ENCODE results near the gene TMEM63A. TPM values are rescaled to one million over a fixed set of nuclear protein-coding genes. Genes with fewer than 3 reads are reported as not detected.

Gene TMEM63A
- total RNA-seq, 2 experiments from 2014 or later: 197 to 211 TPM

DNA sequence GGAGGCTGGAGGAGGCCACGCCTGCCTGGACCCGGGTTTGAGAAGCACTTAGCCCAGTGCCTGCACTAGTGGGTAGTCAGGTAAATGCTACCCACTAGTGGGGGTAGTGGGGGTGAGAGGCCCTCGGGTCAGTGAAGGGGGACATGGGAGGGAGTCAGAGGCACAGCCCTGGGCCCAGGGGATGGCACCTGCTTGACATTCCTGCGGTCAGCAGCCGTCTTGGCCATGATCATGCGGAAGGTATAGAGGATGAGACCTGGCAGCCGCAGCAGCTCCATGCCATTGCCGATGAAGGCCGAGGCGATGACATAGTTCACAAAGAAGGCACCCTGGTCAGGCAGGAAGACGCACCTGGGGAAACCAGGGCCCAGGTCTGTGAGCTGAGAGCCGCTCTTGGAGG is 28.7 kb downstream of the TMEM63A start:
- Mint-ChIP-seq H3K36me3 (ENCODE audit: low read depth) (peaks cover 84% of the 10 kb centered on the region), H3K27ac (no peak overlapping the region), H3K27me3 (no peaks in the 10 kb centered on the region), H3K4me1 (peaks cover 48% of the 10 kb centered on the region), H3K9me3 (no peaks in the 10 kb centered on the region), H3K4me3 (no peak overlapping the region)
- ChIA-PET POLR2A (no interaction called here), CTCF (no interaction called here)
- DNase-seq: no peak

DNA sequence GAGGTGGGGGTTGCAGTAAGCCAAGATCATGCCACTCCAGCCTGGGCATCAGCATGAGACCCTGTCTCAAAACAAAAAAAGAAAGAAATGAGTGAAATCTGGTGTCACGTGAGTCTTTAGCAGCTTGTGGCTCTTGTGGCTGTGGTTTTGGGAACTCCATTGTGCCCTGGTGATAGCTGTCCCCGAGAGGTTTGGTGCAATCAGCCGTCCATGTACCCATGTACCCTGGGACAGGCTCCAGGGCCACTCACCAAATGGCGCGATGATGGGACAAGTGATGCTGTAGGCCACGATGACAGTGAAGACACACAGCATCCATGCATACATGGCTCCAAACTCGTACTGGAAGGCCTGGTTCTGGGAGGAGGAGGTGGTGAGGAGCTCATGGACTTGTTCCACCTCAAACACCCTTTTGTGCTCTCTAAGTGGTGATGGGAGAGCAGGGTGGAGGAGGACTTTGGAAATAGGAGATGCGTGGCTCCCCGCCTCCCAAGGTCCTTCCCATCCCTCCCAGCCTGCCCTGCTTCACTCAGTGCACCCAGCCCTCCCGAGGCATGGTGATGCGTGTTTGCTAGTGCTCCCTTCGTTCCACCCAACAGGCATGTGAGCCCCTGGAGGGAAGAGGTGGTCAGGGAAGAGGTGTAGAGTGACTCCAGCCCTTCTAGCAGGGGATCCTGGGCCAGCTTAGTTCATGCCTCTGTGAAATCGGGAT is 29.6 kb downstream of the TMEM63A start:
- H3K27me3 Mint-ChIP-seq: no peaks in the 10 kb centered on the region
- no peak overlapping the region for H3K4me3 Mint-ChIP-seq
- no peak overlapping the region for H3K27ac Mint-ChIP-seq
- ChIA-PET POLR2A (no interaction called here), CTCF (no interaction called here)
- H3K36me3 Mint-ChIP-seq (ENCODE audit: low read depth): peaks cover 84% of the 10 kb centered on the region
- no peaks in the 10 kb centered on the region for H3K9me3 Mint-ChIP-seq
- DNase-seq: no peak
- H3K4me1 Mint-ChIP-seq: peaks cover 52% of the 10 kb centered on the region

DNA sequence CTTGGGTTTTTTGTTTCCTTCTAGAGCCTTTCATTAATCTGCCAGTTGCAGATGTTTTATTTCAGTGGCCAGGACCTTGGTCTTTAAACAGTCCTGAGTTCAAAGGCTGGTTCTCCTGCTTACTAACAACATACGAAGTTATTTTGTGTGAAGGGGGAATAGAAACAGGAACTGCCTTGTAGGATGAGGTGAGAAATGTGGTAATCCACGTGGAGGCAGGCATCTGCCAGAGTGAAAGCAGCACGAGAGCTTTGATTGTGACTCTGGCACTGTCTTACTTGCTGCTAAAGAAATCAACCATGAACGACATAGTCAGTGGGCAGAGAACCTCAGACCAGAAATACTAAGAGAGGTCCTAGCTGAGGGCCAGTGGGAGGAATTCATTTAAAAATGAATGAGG is 30.4 kb downstream of the TMEM63A start:
- no peak overlapping the region for H3K27ac Mint-ChIP-seq
- CTCF ChIA-PET: no interaction called here
- POLR2A ChIA-PET: no interaction called here
- H3K27me3 Mint-ChIP-seq: no peaks in the 10 kb centered on the region
- no peak overlapping the region for H3K4me3 Mint-ChIP-seq
- no peak for DNase-seq
- H3K36me3 Mint-ChIP-seq (ENCODE audit: low read depth): peaks cover 81% of the 10 kb centered on the region
- peaks cover 52% of the 10 kb centered on the region for H3K4me1 Mint-ChIP-seq
- no peaks in the 10 kb centered on the region for H3K9me3 Mint-ChIP-seq

DNA sequence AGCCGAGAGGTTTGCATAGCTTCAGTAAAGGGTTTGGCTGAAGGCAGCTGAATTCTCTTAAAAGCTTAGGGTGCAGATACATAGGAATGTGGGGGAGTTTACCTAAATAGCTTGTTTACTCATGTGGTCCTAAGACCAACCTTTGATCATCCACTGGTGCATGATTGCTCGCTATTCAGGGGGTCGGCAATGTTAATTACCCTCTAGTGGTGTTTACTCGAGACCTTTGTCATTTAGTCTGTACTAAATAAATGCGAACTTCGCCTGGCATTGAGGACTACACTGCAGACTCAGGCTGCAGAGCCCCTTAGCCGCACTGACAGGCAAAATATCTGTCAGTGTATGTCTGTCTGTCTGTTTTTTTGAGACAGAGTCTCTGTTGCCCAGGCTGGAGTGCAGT is 31.8 kb downstream of the TMEM63A start:
- no peak overlapping the region for H3K4me3 Mint-ChIP-seq
- peaks cover 74% of the 10 kb centered on the region for H3K36me3 Mint-ChIP-seq (ENCODE audit: low read depth)
- CTCF ChIA-PET: interaction anchor here (0.9 to 1.3 kb wide), 2 partner anchors 11 to 54 kb away, joined by 3 read pairs; no protein-coding TSS in a partner anchor
- H3K27me3 Mint-ChIP-seq: no peaks in the 10 kb centered on the region
- no peak for DNase-seq
- H3K9me3 Mint-ChIP-seq: no peaks in the 10 kb centered on the region
- POLR2A ChIA-PET: no interaction called here
- no peak overlapping the region for H3K27ac Mint-ChIP-seq
- H3K4me1 Mint-ChIP-seq: peaks cover 42% of the 10 kb centered on the region

DNA sequence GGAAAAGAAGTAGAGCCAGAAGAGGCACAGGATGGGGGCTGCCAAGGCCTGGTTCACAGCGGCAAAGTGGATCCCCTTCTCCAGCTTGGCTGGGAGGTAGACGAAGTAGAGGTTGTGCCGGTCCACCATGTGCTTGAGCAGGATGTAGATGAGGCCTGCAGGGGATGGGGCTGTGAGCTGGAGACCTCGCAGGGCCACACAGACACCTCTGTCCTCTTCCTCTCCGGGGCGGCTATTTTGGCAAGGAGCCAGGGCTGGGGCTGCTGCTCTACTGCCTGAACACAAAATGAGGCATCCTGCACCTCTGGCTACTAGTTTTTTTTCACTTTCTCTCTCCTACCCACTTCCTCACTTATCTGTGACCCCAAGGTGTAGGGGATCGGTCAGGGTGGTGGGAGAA is 32.3 kb downstream of the TMEM63A start:
- Mint-ChIP-seq H3K36me3 (ENCODE audit: low read depth) (peaks cover 71% of the 10 kb centered on the region), H3K4me3 (no peak overlapping the region), H3K27ac (peak overlapping the region; percentile 67), H3K4me1 (peaks cover 42% of the 10 kb centered on the region), H3K9me3 (no peaks in the 10 kb centered on the region), H3K27me3 (no peaks in the 10 kb centered on the region)
- POLR2A ChIA-PET: no interaction called here
- CTCF ChIA-PET: interaction anchor here (0.9 to 1.3 kb wide), 2 partner anchors 11 to 55 kb away, joined by 3 read pairs; no protein-coding TSS in a partner anchor
- no peak for DNase-seq

DNA sequence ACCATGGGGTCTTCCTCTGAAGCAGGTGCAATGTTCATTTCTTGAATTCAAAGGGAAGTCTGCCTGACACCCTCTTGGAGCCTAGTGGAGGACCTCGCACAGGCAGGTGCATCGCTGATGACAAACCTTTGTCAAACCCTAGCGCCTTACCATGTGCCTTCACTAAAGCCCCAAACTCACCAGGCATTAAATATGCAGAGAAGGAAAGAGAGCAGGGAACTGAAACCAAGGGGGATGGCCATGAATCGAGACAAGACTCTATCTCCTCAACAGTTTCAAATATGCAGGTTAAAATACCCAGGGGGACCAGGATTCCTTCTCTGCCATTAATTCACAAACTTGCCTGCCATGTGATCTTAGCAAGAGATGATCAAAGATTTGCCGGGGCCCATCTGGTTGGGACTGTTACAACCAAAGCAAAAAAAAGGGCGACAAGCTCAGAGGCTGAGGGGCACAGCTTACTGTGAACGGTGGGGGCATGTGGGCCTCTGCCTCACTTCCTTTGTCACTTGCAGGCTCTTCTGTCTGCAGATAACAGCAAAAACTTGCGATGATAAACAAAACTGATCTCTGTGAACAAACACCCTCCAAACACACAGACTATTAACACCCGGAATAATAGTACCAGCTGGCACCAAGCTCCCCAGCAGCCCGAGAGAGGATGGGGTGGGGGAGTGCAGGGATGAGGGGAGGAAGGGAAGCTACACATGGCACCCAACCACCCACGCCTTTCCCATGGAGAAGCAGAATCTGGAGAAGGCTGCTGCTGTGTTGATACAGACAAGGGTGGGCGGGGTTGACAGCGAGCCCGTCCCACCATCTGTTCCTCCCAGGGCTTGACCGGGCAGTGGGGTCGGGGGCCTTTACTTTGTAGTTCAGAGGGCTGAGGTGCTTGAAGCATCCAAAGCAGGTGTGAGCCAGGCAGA is 33.9 kb downstream of the TMEM63A start:
- POLR2A ChIA-PET: no interaction called here
- Mint-ChIP-seq H3K27me3 (no peaks in the 10 kb centered on the region), H3K4me1 (peaks cover 41% of the 10 kb centered on the region), H3K4me3 (no peak overlapping the region), H3K27ac (peak overlapping the region; percentile 78), H3K36me3 (ENCODE audit: low read depth) (peaks cover 56% of the 10 kb centered on the region), H3K9me3 (no peaks in the 10 kb centered on the region)
- CTCF ChIA-PET: interaction anchor here (0.5 to 0.8 kb wide), 3 partner anchors 14 to 993 kb away, joined by 3 to 4 read pairs (median 3); no protein-coding TSS in a partner anchor
- no peak for DNase-seq

DNA sequence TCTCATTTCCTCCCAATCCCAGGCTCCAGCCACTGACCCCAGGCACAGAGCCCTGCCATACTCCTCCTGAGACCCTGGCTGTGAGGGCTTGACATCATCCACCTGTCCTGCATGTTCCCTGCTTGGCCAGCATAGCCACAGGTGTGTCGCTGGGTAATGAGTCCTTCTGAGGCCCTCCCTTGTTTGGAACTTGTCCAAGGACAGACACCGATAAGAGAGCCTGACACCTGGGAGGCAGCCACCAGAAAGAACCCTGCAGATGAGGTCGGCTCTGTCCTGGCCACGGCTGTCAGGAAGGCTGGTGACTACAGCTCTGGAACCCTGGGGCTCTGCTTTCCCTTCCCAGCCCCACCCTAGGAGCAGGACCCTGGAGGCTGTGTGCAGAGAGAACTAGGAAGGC is 34.6 kb downstream of the TMEM63A start:
- peaks cover 49% of the 10 kb centered on the region for H3K36me3 Mint-ChIP-seq (ENCODE audit: low read depth)
- ChIA-PET CTCF (no interaction called here), POLR2A (no interaction called here)
- H3K27ac Mint-ChIP-seq: no peak overlapping the region
- H3K27me3 Mint-ChIP-seq: no peaks in the 10 kb centered on the region
- DNase-seq: no peak
- no peak overlapping the region for H3K4me3 Mint-ChIP-seq
- no peaks in the 10 kb centered on the region for H3K9me3 Mint-ChIP-seq
- peaks cover 36% of the 10 kb centered on the region for H3K4me1 Mint-ChIP-seq

DNA sequence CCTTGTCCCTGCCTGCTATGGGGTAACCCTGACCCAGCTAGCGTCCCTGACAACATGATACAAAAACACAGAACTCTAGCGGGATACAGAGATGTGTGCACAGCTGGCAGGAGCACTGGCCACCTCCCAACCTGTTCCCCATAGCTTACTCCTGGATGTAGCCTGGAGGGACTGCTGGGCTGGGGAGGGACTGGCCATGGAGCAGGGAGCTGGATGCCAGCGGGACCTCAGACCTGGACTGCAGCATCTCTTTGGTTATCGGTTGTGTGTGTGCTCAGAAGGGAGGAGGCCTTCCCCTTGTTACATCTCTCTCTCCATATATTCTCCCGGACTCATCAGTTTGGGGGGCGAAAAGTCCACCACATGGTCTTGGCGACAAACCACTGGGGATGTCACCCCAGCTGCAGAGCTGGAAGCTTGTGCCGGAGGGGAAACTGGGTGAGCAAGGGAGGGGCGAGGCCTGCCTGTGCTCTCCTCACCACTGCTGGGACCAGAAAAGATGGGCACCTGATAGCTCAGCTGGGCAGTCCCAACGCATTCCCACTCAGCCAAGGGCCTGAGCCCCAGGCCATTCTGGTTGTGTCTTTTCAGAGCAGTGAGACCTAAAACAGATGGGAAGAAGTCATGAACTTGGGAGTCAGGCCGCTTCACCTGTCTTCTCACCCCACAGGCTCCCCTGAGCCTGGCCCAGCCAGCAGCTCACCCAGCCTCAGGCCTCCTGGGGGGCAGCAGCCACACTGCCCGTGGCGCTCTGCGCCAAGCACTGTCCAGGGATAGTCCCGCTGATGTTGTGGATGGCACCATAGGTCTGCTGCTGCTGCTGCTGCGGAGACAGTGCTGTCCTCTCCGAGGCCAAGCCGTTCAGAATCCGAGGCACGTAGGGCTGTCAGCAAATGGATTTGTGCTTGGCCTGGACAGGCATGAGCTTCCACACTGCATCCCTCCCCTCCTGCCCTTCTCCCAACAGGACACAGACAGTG is 35.6 kb downstream of the TMEM63A start:
- Mint-ChIP-seq H3K36me3 (ENCODE audit: low read depth) (peaks cover 39% of the 10 kb centered on the region), H3K27ac (no peak overlapping the region), H3K27me3 (no peaks in the 10 kb centered on the region), H3K4me1 (peaks cover 35% of the 10 kb centered on the region), H3K4me3 (no peak overlapping the region), H3K9me3 (no peaks in the 10 kb centered on the region)
- CTCF ChIA-PET: interaction anchor here (0.6 to 1.8 kb wide), 4 partner anchors 20 to 371 kb away, joined by 3 to 6 read pairs (median 4); partner anchors contain the start of gene SRP9
- POLR2A ChIA-PET: no interaction called here
- DNase-seq: no peak

DNA sequence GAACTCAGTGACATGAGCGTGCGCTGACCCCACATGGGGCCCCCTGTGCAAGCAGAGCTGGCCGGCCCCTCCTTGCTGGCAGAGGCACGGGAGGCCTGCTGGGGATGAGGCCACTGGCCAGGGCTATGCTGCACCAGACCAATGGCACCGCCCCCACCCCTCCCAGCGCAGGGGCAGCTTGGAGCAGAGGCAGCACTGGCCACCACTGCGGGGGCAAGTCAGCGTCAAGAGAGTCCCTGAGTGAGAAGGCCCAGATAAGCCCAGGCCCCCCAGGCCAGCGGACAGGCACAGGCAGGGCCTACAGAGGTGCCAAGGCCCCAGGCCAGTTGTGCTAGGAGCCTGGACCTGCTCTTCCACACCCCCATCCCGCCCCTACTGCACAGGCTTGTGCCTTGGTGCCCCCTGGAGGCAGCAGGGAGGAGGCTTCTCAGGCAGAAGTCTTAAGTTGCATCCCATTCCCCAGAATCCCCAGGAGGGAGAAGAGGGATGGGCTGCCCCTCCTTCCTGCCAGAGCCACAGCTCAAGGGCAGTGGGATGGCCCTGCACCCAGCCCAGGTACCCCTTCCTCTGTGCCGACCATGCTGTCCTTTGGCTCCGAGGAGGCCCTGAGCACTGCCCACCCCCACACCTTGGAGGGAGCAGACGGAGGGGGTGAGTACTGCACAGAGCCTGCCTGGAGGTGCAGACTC is 36.5 kb downstream of the TMEM63A start:
- Mint-ChIP-seq H3K27ac (no peak overlapping the region), H3K4me1 (peaks cover 35% of the 10 kb centered on the region), H3K27me3 (no peaks in the 10 kb centered on the region), H3K9me3 (no peaks in the 10 kb centered on the region), H3K36me3 (ENCODE audit: low read depth) (peaks cover 34% of the 10 kb centered on the region), H3K4me3 (no peak overlapping the region)
- peak; percentile 53 for DNase-seq
- ChIA-PET CTCF (interaction anchor here (0.6 to 1.8 kb wide), 5 partner anchors 10 to 370 kb away, joined by 3 to 6 read pairs (median 3); partner anchors contain the start of gene SRP9), POLR2A (no interaction called here)

DNA sequence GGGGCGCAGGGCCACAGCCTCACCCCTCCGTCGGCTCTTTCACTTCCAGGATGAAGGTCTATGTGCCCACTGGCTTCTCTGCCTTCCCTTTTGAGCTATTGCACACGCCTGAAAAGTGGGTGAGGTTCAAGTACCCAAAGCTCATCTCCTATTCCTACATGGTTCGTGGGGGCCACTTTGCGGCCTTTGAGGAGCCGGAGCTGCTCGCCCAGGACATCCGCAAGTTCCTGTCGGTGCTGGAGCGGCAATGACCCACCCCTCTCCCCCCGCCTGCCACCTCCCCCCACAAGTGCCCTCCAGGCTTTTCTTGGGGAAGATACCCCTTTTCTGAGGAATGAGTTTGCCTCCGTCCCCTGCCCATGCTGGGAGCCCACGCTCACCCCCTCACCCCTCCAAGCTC is 37.1 kb downstream of the TMEM63A start:
- no peak overlapping the region for H3K4me3 Mint-ChIP-seq
- no peak for DNase-seq
- peaks cover 30% of the 10 kb centered on the region for H3K4me1 Mint-ChIP-seq
- H3K27me3 Mint-ChIP-seq: no peaks in the 10 kb centered on the region
- H3K27ac Mint-ChIP-seq: no peak overlapping the region
- H3K36me3 Mint-ChIP-seq (ENCODE audit: low read depth): peaks cover 29% of the 10 kb centered on the region
- H3K9me3 Mint-ChIP-seq: no peaks in the 10 kb centered on the region
- ChIA-PET POLR2A (no interaction called here), CTCF (interaction anchor here (1.1 to 1.8 kb wide), 3 partner anchors 11 to 370 kb away, joined by 3 to 6 read pairs (median 3); partner anchors contain the start of gene SRP9)

DNA sequence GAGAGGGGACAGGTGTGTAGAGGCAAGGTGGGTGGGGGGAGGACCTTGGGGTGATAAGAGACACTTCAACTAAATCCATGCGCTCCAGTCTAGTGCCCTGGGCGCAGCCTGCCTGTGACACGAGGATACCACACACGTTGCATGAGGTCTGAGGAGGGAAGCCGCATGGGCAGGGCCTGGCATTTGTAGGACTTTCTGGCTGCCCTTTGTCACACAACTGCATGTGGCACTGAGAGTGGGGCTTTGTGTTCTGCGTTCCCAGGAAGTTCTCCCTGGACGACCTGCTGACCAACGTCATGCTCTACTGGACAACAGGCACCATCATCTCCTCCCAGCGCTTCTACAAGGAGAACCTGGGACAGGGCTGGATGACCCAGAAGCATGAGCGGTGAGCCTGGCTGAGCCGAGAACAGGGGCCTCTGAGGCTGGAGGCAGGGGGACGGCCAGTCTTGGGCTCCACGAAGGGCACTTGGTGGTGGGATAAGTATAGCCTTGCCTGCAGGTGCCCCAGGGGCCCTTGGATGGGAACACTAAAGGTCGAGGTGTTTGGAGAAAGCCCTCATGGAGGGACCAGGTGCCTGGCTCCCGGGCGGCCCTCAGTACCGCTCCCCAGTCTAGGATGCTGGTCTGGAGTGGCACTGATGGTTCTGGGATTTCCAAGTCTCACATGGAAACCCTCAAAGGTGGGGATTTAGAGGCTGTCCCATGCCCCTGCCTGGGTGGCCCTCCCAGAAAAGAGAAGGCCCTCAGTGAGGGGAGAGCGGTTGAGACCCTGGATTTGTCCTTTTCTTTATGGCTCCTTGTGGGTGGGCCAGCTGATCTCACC is 37.7 kb downstream of the TMEM63A start:
- peaks cover 24% of the 10 kb centered on the region for H3K4me1 Mint-ChIP-seq
- H3K36me3 Mint-ChIP-seq (ENCODE audit: low read depth): peaks cover 23% of the 10 kb centered on the region
- H3K27me3 Mint-ChIP-seq: no peaks in the 10 kb centered on the region
- no peaks in the 10 kb centered on the region for H3K9me3 Mint-ChIP-seq
- no peak overlapping the region for H3K27ac Mint-ChIP-seq
- POLR2A ChIA-PET: no interaction called here
- no peak for DNase-seq
- CTCF ChIA-PET: interaction anchor here (1.1 to 1.8 kb wide), 3 partner anchors 12 to 369 kb away, joined by 3 to 6 read pairs (median 3); partner anchors contain the start of gene SRP9
- H3K4me3 Mint-ChIP-seq: no peak overlapping the region
